ENCODE results near the gene SPTBN1. TPM values are rescaled to one million over a fixed set of nuclear protein-coding genes. Genes with fewer than 3 reads are reported as not detected.

SPTBN1 gene
- total RNA-seq, 1 donor from 2014 or later: 983 TPM

DNA sequence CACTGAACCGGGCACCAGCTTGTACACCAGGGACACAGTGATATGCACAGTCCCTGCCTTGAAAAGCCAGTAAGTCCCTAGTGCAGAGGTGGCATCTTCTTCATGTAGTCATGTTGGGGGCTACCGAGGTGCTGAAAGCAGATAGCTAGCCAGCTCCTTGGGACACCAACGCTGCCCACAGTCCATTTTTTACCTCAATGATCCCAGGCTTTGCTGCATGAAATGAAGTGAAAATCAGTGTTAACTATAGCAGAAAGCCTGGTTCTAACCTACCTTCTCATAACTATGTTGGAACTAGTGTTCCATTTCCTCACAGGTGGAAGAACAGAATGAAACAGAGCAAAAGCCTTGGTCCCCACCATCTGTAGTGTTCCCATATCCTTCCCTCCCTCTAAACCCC is 200.7 kb downstream of the SPTBN1 start:
- peak overlapping the region; percentile 28 for H3K4me3 Mint-ChIP-seq (ENCODE audit: unreplicated experiment)
- H3K27me3 Mint-ChIP-seq (ENCODE audit: unreplicated experiment): peaks cover 50% of the 10 kb centered on the region
- peaks cover 94% of the 10 kb centered on the region for H3K36me3 Mint-ChIP-seq (ENCODE audit: low read depth, unreplicated experiment)
- TF ChIP-seq, protein P1, sequence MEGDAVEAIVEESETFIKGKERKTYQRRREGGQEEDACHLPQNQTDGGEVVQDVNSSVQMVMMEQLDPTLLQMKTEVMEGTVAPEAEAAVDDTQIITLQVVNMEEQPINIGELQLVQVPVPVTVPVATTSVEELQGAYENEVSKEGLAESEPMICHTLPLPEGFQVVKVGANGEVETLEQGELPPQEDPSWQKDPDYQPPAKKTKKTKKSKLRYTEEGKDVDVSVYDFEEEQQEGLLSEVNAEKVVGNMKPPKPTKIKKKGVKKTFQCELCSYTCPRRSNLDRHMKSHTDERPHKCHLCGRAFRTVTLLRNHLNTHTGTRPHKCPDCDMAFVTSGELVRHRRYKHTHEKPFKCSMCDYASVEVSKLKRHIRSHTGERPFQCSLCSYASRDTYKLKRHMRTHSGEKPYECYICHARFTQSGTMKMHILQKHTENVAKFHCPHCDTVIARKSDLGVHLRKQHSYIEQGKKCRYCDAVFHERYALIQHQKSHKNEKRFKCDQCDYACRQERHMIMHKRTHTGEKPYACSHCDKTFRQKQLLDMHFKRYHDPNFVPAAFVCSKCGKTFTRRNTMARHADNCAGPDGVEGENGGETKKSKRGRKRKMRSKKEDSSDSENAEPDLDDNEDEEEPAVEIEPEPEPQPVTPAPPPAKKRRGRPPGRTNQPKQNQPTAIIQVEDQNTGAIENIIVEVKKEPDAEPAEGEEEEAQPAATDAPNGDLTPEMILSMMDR (IDR thresholded peaks at IDR 0.05; ENCODE audit: unreplicated experiment): no peak
- DNase-seq (ENCODE audit: low spot score): no peak
- peak overlapping the region; percentile 50 for H3K27ac Mint-ChIP-seq (ENCODE audit: unreplicated experiment)
- H3K4me1 Mint-ChIP-seq (ENCODE audit: unreplicated experiment): peaks cover 35% of the 10 kb centered on the region
- no peaks in the 10 kb centered on the region for H3K9me3 Mint-ChIP-seq (ENCODE audit: unreplicated experiment)

DNA sequence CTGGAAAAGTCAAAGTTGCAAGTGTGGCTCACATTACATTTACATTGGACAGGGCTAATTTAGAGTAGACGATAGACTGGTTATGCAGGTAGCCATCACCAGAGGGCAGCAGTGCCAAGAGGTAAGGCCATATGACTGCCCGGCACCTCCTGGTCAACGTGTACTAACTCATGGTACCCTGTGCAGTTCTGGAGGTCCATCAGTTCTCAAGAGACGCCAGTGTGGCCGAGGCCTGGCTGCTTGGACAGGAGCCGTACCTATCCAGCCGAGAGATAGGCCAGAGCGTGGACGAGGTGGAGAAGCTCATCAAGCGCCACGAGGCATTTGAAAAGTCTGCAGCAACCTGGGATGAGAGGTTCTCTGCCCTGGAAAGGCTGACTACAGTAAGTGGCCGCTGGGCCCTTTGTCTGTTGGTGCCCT is 201.5 kb downstream of the SPTBN1 start:
- Mint-ChIP-seq H3K27ac (ENCODE audit: unreplicated experiment) (peak overlapping the region; percentile 90), H3K9me3 (ENCODE audit: unreplicated experiment) (no peaks in the 10 kb centered on the region), H3K27me3 (ENCODE audit: unreplicated experiment) (peaks cover 52% of the 10 kb centered on the region), H3K4me3 (ENCODE audit: unreplicated experiment) (peak overlapping the region; percentile 78), H3K4me1 (ENCODE audit: unreplicated experiment) (peaks cover 35% of the 10 kb centered on the region), H3K36me3 (ENCODE audit: low read depth, unreplicated experiment) (peaks cover 94% of the 10 kb centered on the region)
- TF ChIP-seq, protein P1 (IDR thresholded peaks at IDR 0.05; ENCODE audit: unreplicated experiment): peak; percentile 24
- DNase-seq (ENCODE audit: low spot score): peak; percentile 61

DNA sequence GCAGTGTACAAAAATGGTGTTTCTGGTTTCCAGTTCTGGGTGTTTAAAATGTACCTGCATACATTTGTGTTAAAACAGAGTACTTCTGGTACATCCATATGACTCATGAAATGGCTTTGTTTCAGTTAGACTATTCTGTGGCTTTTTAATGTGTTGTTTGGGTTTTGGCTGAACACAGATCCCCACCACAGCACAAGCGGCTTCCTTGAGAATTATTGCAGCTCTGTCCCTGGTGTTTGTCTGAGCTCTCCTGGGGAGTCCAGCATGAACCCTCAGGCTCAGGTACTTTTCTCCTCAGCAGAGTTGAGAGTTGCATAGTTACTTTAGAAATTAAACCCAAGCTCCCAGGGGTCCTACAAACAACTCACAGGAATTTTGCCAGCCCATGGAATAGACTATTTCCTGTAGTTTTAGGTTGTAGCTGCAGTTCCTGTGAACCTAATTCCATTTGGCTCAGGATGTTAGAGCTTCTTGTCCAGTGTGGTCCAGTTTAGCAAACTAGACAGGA is 202.5 kb downstream of the SPTBN1 start:
- DNase-seq (ENCODE audit: low spot score): no peak
- Mint-ChIP-seq H3K36me3 (ENCODE audit: low read depth, unreplicated experiment) (peaks cover 93% of the 10 kb centered on the region), H3K4me1 (ENCODE audit: unreplicated experiment) (peaks cover 41% of the 10 kb centered on the region), H3K27ac (ENCODE audit: unreplicated experiment) (peak overlapping the region; percentile 92), H3K4me3 (ENCODE audit: unreplicated experiment) (peak overlapping the region; percentile 42), H3K9me3 (ENCODE audit: unreplicated experiment) (no peaks in the 10 kb centered on the region), H3K27me3 (ENCODE audit: unreplicated experiment) (peaks cover 54% of the 10 kb centered on the region)
- TF ChIP-seq, protein P1 (IDR thresholded peaks at IDR 0.05; ENCODE audit: unreplicated experiment): no peak

DNA sequence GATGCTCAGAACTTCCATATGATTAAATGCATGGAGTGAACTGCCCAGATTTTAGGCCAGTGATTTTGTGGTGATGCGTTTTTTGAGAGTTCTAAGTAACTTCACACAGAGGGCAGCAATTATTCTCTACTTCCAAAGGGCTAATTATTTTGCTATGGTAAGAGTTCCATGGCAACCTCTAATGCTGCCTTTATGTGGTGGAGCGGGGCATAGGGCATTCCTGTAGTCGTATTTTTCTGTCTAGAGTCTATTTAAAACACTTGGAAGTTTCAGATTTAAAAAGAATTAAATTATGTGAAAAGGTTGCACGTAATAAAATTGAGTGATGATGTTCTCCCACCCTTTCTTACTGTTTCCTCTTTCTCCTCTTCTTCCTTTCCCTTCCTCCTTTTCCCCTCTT is 203.4 kb downstream of the SPTBN1 start:
- Mint-ChIP-seq H3K27ac (ENCODE audit: unreplicated experiment) (peak overlapping the region; percentile 78), H3K27me3 (ENCODE audit: unreplicated experiment) (peaks cover 55% of the 10 kb centered on the region), H3K36me3 (ENCODE audit: low read depth, unreplicated experiment) (peaks cover 95% of the 10 kb centered on the region), H3K4me3 (ENCODE audit: unreplicated experiment) (peak overlapping the region; percentile 17), H3K4me1 (ENCODE audit: unreplicated experiment) (peaks cover 49% of the 10 kb centered on the region), H3K9me3 (ENCODE audit: unreplicated experiment) (no peaks in the 10 kb centered on the region)
- DNase-seq (ENCODE audit: low spot score): no peak
- TF ChIP-seq, protein P1 (IDR thresholded peaks at IDR 0.05; ENCODE audit: unreplicated experiment): no peak

DNA sequence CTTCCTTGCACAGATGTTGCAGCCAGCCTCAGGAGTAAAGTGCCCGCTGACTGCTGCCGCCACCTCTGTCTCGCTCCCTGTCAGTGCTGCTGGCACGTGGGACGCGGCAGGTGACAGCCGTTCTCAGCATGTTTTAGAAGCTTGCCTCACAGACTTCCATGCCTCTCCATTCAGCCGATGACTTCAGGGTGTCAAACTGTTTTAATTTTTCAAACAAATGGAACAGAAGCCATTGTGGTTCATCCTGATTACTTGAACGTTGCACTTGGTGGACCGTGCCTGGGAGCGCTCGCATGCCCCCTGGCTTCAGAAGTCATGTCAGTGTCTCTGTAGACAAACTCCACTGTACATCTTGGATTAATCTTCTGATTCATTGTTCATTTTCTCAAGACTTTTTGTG is 204.6 kb downstream of the SPTBN1 start:
- TF ChIP-seq, protein P1 (IDR thresholded peaks at IDR 0.05; ENCODE audit: unreplicated experiment): no peak

More for the DNA sequence above, 204.6 kb downstream of the SPTBN1 start:
- no peak for DNase-seq (ENCODE audit: low spot score)
- peaks cover 95% of the 10 kb centered on the region for H3K36me3 Mint-ChIP-seq (ENCODE audit: low read depth, unreplicated experiment)
- H3K4me3 Mint-ChIP-seq (ENCODE audit: unreplicated experiment): no peak overlapping the region
- peak overlapping the region; percentile 74 for H3K27ac Mint-ChIP-seq (ENCODE audit: unreplicated experiment)
- peaks cover 63% of the 10 kb centered on the region for H3K27me3 Mint-ChIP-seq (ENCODE audit: unreplicated experiment)
- peaks cover 51% of the 10 kb centered on the region for H3K4me1 Mint-ChIP-seq (ENCODE audit: unreplicated experiment)
- no peaks in the 10 kb centered on the region for H3K9me3 Mint-ChIP-seq (ENCODE audit: unreplicated experiment)

Data from endothelial cell (in vitro differentiated cells).